Large intestine (tissue), 12 donors: ENCODE measurements around the gene TDG. TPM values are rescaled to one million over a fixed set of nuclear protein-coding genes. Genes with fewer than 3 reads are reported as not detected.

Experiments
- DNase-seq, 2 donors: peaks; one replicate each; pipeline versions ENCODE4 v3.0.0 to v3.0.0-alpha.2; 2013
- H3K27ac ChIP-seq: one replicate; pipeline ENCODE4 v1.5.1; 2013; ENCODE audit warnings: low read length
- H3K27me3 ChIP-seq: 2 replicates; pipeline ENCODE4 v1.6.1; 2013; ENCODE audit warnings: low read length; ENCODE audit not compliant: control insufficient read depth, insufficient read depth
- H3K36me3 ChIP-seq: 2 replicates; pipeline ENCODE4 v1.6.1; 2013; ENCODE audit warnings: low read length; ENCODE audit not compliant: control insufficient read depth, insufficient read depth
- H3K4me1 ChIP-seq: one replicate; pipeline ENCODE4 v1.6.1; 2013; ENCODE audit warnings: low read length; ENCODE audit not compliant: control insufficient read depth, insufficient read depth
- H3K4me3 ChIP-seq: one replicate; pipeline ENCODE4 v1.5.1; 2013; ENCODE audit warnings: low read length
- H3K9me3 ChIP-seq: one replicate; pipeline ENCODE4 v1.6.1; 2013; ENCODE audit warnings: mild to moderate bottlenecking, low read depth, low read length, moderate library complexity; ENCODE audit not compliant: control insufficient read depth
- WGBS: methylation state at CpG from one replicate; pipeline ENCODE4 v1.1.5; 2013; ENCODE audit warnings: low lambda C conversion rate; ENCODE audit not compliant: insufficient coverage; 5-methylcytosine and 5-hydroxymethylcytosine counted together
- long read RNA-seq, 11 donors: transcript quantifications; one replicate each; lab custom pipeline, GENCODE V29; 2026
- polyA plus RNA-seq: library from polyadenylated mRNA; unstranded; fragments of 120-200 nt; gene quantifications from one replicate; pipeline ENCODE4 v1.2.1, GENCODE V29; 2013

The TDG gene
- polyA plus RNA-seq, result 44.8 TPM
- long read RNA-seq, donor 1, transcript TDG-208 (3 exons, 1,139 nt), result major isoform, 10 of 11 reads
- long read RNA-seq, donor 1, partial matches to known transcripts, result 0 of 11 reads
- long read RNA-seq, donor 1, other reads (novel, unspliced or antisense), result 0 of 11 reads
- long read RNA-seq, donor 2, transcript TDG-208 (3 exons, 1,139 nt), result major isoform, 11 of 13 reads
- long read RNA-seq, donor 2, partial matches to known transcripts, result 0 of 13 reads
- long read RNA-seq, donor 2, other reads (novel, unspliced or antisense), result 0 of 13 reads
- long read RNA-seq, donor 3, result 0 reads
- long read RNA-seq, donor 4, partial matches to known transcripts, result 0 of 1 reads
- long read RNA-seq, donor 4, other reads (novel, unspliced or antisense), result 0 of 1 reads
- long read RNA-seq, donor 5, partial matches to known transcripts, result 0 of 5 reads
- long read RNA-seq, donor 5, other reads (novel, unspliced or antisense), result 0 of 5 reads
- long read RNA-seq, donor 6, transcript TDG-202 (10 exons, 3,251 nt), result major isoform, 7 of 13 reads
- long read RNA-seq, donor 6, transcript TDG-208 (3 exons, 1,139 nt), result minor isoform, 6 of 13 reads
- long read RNA-seq, donor 6, partial matches to known transcripts, result 0 of 13 reads
- long read RNA-seq, donor 6, other reads (novel, unspliced or antisense), result 0 of 13 reads
- long read RNA-seq, donor 7, transcript TDG-208 (3 exons, 1,139 nt), result major isoform, 13 of 18 reads
- long read RNA-seq, donor 7, partial matches to known transcripts, result 0 of 18 reads
- long read RNA-seq, donor 7, other reads (novel, unspliced or antisense), result 5 of 18 reads
- long read RNA-seq, donor 8, transcript TDG-202 (10 exons, 3,251 nt), result minor isoform, 5 of 20 reads
- long read RNA-seq, donor 8, transcript TDG-208 (3 exons, 1,139 nt), result major isoform, 13 of 20 reads
- long read RNA-seq, donor 8, partial matches to known transcripts, result 0 of 20 reads
- long read RNA-seq, donor 8, other reads (novel, unspliced or antisense), result 0 of 20 reads
- long read RNA-seq, donor 9, transcript TDG-208 (3 exons, 1,139 nt), result major isoform, 21 of 25 reads
- long read RNA-seq, donor 9, partial matches to known transcripts, result 0 of 25 reads
- long read RNA-seq, donor 9, other reads (novel, unspliced or antisense), result 0 of 25 reads
- long read RNA-seq, donor 10, transcript TDG-208 (3 exons, 1,139 nt), result major isoform, 14 of 31 reads
- long read RNA-seq, donor 10, partial matches to known transcripts, result 5 of 31 reads
- long read RNA-seq, donor 10, other reads (novel, unspliced or antisense), result 10 of 31 reads
- long read RNA-seq, donor 11, transcript TDG-202 (10 exons, 3,251 nt), result minor isoform, 6 of 18 reads
- long read RNA-seq, donor 11, transcript TDG-208 (3 exons, 1,139 nt), result major isoform, 7 of 18 reads
- long read RNA-seq, donor 11, partial matches to known transcripts, result 5 of 18 reads
- long read RNA-seq, donor 11, other reads (novel, unspliced or antisense), result 0 of 18 reads

DNA sequence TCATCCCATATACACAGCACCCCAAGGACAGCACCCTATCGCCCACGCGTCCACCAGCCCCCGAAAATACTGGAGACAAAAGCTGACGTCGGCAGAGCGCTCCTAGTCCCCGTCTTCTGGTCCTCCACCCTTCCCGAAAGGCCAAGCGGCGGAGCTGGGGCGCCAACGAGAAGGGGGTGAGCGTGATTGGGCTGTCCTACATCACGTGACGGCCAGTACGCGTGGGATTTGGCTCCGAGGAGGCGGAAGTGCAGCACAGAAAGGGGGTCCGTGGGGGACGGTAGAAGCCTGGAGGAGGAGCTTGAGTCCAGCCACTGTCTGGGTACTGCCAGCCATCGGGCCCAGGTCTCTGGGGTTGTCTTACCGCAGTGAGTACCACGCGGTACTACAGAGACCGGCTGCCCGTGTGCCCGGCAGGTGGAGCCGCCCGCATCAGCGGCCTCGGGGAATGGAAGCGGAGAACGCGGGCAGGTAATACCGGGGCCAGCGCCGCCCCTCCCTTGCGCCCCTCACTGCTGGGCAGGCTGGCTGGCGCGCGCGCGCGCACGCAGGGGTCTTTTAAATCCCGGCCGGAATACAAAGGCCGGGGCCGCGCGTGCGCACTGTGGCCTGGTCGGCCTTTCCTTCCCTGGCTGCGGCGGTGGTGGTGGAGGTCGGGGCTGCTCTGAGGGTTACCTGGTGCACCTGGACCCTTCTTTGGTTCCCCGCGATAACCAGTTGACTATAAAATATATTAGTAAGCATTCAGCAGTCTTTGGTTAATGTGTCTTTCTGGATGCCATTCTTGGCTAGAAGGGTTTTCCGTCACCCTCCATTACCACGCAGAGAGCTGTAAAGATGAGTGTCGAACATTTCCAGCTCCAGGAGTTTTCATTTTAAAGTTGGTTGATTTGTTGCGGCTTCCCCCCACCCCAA is at the start of gene TDG:
TSS of gene TDG (plus strand) at position 283 of the 915 bp plus-strand sequence. CDS start at position 449, 166 bp downstream.
- 8% methylated on average over 2 of the region's 64 CpGs for WGBS
- Histone ChIP-seq H3K4me1 (no peaks in the 10 kb centered on the region), H3K36me3 (peaks cover 2% of the 10 kb centered on the region), H3K27me3 (no peaks in the 10 kb centered on the region), H3K27ac (peak within 1 kb of the TSS; percentile 91), H3K4me3 (peak within 1 kb of the TSS; percentile 87), H3K9me3 (no peaks in the 10 kb centered on the region)
- peak; percentile 99 for DNase-seq

DNA sequence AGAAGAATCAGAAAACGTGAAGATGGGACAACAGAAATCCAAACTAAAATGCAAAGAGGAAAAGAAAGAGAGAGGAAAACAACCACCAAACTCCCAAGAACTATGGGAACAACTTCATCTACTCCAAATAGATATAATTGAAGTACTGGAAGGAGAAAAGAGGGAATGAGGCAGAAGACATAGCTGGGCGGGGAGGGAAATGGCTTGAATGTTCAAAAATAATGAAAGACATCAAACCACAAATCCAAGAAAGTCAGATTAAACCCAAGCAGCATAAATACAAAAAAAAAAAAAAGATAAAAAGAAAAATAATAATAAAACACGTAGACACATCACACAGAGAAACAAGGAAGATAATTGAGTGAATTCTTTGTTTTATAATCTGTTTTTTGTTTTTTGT is 47.8 kb upstream of the TDG start:
- 92% methylated on average over 2 of the region's 3 CpGs for WGBS
- Histone ChIP-seq H3K4me1 (no peaks in the 10 kb centered on the region), H3K27me3 (no peaks in the 10 kb centered on the region), H3K4me3 (no peak overlapping the region), H3K27ac (no peak overlapping the region), H3K36me3 (no peaks in the 10 kb centered on the region), H3K9me3 (peaks cover 14% of the 10 kb centered on the region)
- DNase-seq, result no peak

DNA sequence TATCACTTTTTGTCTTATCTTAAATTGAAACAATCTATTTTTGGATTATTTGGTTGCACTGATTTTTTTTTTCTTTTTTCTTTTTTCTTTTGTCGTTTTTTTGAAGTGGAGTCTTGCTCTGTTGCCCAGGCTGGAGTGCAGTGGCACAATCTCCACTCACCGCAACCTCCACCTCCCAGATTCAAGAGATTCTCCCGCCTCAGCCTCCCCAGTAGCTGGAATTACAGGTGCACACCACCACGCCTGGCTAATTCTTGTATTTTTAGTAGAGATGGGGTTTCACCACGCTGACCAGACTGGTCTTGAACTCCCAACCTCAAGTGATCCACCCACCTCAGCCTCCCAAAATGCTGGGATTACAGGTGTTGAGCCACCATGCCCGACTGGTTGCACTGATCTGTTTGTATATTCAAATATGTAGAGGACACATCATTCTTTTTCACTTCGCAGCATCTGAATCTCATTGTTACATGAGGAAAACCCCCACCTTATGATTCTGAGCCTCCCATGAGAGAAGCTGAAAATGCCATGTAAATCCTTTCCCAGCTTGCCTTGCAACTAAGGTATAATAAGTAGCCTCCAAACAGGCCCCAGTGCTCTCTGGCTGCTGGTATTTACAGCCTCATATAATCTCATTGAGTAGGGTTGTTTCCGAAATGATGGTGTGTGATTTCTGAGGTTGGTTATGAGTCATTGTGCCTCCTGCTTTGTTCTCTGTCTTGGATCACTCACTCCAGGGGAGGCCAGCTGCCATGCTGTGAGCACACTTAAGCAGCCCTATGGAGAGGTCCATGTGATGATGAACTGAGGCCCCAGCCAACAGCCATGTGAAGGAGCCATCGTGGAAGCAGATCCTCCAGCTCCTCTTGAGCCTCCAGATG is 40.7 kb upstream of the TDG start:
- 100% methylated on average over 1 of the region's 9 CpGs for WGBS
- Histone ChIP-seq H3K4me1 (peaks cover 8% of the 10 kb centered on the region), H3K4me3 (no peak overlapping the region), H3K9me3 (no peaks in the 10 kb centered on the region), H3K27me3 (no peaks in the 10 kb centered on the region), H3K36me3 (no peaks in the 10 kb centered on the region), H3K27ac (no peak overlapping the region)
- DNase-seq, result peak in 1 of 2 donors; percentile 46

DNA sequence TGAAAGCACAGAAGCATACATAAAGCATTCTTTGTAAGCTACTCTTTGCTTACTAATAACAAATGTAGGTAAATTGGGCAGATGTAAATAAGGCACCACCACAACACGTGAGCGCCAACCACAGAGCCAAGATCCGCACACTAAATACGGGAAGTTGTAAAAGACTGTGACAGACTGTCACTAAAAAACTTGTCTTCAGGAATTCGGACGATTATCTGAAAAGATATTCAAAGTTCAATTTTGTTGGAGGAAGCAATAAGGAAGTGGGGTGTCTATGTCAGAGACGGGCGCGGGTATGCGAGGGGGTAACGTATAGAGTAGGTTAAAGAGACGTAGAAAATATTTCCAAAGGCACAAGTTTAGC is 37.0 kb upstream of the TDG start:
- 0% methylated on average over 3 of the region's 12 CpGs for WGBS
- DNase-seq, result peak in 1 of 2 donors; percentile 17

DNA sequence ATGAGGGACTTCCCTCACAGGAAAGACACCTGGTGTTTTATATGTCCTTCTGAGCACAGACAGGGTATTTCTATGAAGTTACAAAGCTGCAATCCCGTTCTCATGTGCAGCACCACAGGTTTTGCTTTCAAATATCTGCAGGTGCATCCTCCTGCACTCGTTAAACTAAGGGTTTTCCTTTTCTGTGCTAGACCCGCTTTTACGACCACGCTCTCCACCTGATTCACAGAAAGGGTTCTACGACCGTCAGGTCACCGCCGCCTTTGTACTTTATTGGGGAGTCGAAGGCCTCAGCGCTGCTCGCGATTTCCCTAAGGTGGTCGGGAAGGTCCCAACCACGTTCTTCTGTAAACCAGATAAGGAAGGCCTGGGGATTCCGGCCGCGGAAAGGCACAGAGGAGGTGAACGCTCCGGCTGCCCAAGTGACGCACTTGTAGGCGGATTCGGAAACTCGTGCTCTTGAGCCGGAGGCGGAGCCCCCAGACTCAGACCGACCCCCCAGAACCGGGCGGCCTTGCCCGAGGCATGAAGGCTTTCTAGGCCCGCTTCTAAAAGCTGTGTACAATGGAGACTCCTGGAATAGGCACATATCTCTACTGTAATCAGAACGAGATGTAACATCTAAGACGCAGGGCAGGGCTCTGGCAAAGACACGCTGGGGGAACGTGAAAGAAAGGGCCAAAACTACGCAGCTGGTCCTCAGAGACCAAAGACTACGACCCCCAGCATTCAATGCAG is 36.5 kb upstream of the TDG start:
- WGBS, result no CpG with 5 or more reads among the region's 37 CpGs
- H3K27me3 ChIP-seq, result no peaks in the 10 kb centered on the region
- DNase-seq, result peak; percentile 84 to 93
- H3K9me3 ChIP-seq, result no peaks in the 10 kb centered on the region
- peak overlapping the region; percentile 93 for H3K27ac ChIP-seq
- peak overlapping the region; percentile 55 for H3K4me3 ChIP-seq
- peaks cover 20% of the 10 kb centered on the region for H3K36me3 ChIP-seq
- peaks cover 18% of the 10 kb centered on the region for H3K4me1 ChIP-seq

More for the DNA sequence above, 37.0 kb upstream of the TDG start:
- Histone ChIP-seq H3K36me3 (peaks cover 15% of the 10 kb centered on the region), H3K4me3 (peak overlapping the region; percentile 55), H3K27me3 (no peaks in the 10 kb centered on the region), H3K9me3 (no peaks in the 10 kb centered on the region), H3K27ac (peak overlapping the region; percentile 93), H3K4me1 (peaks cover 18% of the 10 kb centered on the region)

DNA sequence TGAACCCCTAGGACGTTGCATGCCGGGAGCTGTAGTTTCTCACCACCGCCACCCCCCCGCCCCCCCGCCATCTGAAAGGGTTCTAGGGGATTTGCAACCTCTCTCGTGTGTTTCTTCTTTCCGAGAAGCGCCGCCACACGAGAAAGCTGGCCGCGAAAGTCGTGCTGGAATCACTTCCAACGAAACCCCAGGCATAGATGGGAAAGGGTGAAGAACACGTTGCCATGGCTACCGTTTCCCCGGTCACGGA is 36.0 kb upstream of the TDG start:
- Histone ChIP-seq H3K36me3 (peaks cover 24% of the 10 kb centered on the region), H3K4me1 (peaks cover 18% of the 10 kb centered on the region), H3K27ac (peak overlapping the region; percentile 93), H3K9me3 (no peaks in the 10 kb centered on the region), H3K27me3 (no peaks in the 10 kb centered on the region), H3K4me3 (peak overlapping the region; percentile 55)
- WGBS, result no CpG with 5 or more reads among the region's 18 CpGs
- DNase-seq, result no peak

DNA sequence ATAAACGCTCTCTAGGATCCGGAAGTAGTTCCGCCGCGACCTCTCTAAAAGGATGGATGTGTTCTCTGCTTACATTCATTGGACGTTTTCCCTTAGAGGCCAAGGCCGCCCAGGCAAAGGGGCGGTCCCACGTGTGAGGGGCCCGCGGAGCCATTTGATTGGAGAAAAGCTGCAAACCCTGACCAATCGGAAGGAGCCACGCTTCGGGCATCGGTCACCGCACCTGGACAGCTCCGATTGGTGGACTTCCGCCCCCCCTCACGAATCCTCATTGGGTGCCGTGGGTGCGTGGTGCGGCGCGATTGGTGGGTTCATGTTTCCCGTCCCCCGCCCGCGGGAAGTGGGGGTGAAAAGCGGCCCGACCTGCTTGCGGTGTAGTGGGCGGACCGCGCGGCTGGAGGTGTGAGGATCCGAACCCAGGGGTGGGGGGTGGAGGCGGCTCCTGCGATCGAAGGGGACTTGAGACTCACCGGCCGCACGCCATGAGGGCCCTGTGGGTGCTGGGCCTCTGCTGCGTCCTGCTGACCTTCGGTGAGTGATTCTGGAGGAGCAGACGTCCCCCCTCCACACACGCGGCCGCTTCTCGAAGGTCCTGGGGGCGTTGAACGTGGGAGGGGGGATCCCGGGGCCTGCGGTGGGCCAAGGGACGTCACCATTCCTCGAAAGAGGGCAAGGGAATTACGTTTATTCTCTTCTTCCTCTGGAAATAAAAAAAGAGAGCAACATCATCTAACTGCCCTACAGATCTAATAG is 35.5 kb upstream of the TDG start, which contains the start of gene HSP90B1:
TSS of gene HSP90B1 (plus strand) at position 377 of the 753 bp plus-strand sequence. CDS start at position 483, 106 bp downstream.
- DNase-seq, result peak; percentile 100
- peaks cover 18% of the 10 kb centered on the region for H3K4me1 ChIP-seq
- peaks cover 29% of the 10 kb centered on the region for H3K36me3 ChIP-seq
- H3K27me3 ChIP-seq, result no peaks in the 10 kb centered on the region
- WGBS, result no CpG with 5 or more reads among the region's 56 CpGs
- peak within 1 kb of the TSS; percentile 93 for H3K27ac ChIP-seq
- peak within 1 kb of the TSS; percentile 85 for H3K4me3 ChIP-seq
- H3K9me3 ChIP-seq, result no peaks in the 10 kb centered on the region
